Nucleus accumbens (tissue), 56 donors: ENCODE results near the gene GLOD5.

Source experiments
- DNase-seq, 56 donors: peaks; one replicate each; lab custom pipeline; 2025; lab: John Stamatoyannopoulos, UW

Gene GLOD5

GRCh38 chrX:48761674-48762471 lies at the start of gene GLOD5:
Gene GLOD5 (plus strand): TSS chrX:48761747. CDS start chrX:48761791, 44 bp downstream.
- DNase-seq: no peak

DNA sequence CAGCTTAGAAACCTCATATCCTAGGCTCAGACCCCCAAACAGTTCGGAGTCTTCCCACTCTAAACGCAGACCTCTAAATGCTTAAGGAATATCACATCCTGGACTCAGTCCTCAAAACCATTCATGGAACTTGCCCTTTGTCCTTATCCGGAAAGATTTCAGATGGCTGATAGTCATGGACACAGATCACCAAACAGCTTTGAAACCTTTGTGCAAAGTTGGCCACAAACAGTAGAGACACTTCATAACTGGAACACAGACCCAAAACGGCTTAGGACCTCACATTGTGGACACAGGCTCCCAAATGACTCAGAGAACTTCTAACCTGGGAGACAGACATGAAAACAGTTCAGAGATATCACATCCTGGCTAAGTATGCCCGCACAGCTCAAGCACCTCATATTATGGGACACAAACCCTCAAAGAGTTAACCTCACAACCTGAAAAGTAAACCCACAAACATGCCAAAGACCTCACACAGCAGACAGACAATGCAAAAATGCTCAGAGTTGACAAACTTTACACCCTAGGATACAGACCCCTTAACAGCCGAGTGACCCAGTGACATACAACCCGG lies 49.5 kb upstream of the GLOD5 start:
- DNase-seq: no peak

DNA sequence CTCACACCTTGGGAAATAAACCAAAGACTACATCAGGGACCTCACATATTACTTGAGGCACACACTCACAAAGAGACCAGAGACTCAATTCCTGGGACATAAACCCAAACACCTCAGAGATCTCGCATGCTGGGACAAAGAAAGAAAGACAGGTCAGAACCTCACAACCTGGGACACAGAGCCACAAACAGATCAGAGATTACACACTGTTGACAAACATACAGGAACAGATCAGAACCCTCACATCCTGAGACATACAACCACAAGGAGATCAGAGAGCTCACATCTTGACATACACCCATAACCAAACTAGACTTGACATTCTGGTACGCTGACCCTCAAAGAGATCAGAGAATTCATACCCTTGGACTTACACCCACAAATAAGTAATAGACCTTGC lies 47.7 kb upstream of the GLOD5 start:
- DNase-seq: no peak

GRCh38 chrX:48714573-48714972 lies 47.0 kb upstream of the GLOD5 start:
- DNase-seq: no peak

DNA sequence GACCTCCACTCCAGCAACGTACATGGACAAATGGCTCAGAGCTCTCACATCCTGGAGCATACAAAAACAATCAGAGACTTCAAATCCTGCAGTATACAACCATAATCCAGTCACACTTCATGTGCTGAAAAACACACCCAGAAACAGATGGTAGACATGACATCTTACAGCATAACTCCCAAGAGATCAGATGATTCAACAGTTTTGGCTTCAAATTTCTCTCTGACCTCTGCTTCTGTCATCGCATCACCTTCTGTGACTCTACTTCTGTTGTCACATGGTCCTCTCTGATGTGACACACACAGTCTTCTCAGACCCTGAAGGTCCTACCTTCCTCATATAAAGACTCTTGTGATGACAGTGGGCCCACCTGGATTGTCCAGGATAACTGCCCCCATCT lies 46.5 kb upstream of the GLOD5 start:
- no peak for DNase-seq

DNA sequence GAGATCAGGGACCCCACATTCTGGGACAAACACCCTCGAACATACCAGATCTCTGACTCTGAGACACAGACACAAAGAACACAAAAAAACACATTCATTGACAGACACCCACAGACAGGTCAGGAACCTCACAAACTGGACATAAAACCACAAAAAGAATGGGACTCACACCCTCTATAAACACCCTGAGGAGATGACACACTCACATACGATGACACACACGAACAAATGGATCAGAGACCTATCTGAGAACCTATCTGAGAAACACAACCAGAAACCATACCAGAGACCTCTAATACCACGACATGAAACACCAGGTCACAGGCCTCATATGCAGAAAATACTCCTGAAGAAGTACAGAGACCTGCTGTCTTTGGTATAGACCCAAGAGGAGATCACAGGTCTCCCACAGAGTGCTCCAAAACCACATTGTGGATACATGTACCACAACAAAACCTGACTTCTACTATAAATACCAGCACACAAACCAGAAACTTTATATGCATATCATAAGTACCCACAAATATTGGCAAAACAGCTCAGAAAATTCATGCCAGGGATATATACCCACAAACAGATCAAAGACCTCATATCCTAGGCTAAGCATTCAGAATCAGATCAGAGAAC lies 45.6 kb upstream of the GLOD5 start:
- DNase-seq: no peak

- no peak for DNase-seq
These were observed 41.6 kb upstream of the GLOD5 start for GRCh38 chrX:48719958-48720357.

DNA sequence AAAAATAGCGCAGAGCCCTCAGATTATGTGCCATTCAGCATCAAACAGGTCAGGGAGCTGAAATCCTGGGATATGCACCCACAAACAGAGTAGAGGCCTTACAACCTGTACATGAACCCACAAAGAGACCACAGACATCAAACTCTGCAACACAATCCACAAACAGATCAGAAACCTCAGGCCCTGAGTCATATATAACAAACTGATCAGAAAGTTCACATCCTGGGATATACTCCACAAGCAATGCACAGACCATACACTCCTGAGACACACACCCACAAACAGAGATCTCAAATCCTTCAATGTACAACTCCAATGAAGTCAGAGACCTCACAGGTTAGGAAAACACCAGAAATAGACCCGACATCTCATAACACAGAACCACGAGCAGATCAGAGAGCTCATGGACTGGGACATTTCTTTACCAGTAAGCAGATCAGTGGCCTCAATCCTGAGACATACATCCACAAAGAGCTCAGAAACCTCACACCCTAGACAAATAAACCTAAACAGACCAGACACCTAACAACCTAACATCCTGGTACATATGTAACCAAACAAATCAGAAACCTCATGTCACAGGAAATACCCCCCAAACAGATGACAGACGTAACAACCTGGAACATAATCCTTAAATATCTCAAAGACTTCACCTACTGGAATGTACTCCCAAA lies 40.8 kb upstream of the GLOD5 start:
- DNase-seq: no peak

DNA sequence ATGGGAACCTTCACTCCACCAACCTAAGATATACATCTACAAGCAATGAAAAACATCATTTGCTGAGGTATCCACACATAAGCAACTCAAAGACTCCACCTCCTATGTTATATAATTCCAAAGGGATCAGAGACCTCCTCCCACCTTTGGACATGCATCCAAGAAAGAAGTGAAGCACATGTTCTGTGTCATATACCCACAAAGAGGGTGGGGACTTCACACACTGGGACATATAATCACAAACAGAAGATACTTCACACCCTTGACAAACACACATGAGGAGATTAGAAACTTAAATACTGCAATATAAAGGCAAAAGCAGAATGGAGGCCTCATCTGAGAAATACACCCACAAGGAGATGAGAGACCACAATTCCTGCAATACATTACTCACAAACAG lies 39.6 kb upstream of the GLOD5 start:
- DNase-seq: no peak

DNA sequence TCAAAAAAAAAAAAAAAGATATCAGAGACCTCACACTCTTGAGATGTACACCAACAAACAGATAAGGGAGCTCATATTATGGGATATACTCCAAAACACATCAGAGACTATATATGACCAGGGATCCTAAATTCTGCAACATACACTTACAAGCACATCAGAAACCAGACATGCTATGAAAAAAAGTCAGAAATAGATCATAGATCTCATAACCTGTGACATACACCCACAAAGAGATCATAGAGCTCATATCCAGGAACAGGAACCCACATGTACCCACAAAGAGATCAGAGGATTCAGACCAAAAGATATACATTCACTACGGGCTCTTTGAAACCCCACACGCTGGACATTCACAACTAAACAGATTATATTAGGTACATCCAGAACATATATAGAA lies 35.0 kb upstream of the GLOD5 start:
- DNase-seq: no peak

GRCh38 chrX:48728653-48729052 lies 32.9 kb upstream of the GLOD5 start:
- no peak for DNase-seq

DNA sequence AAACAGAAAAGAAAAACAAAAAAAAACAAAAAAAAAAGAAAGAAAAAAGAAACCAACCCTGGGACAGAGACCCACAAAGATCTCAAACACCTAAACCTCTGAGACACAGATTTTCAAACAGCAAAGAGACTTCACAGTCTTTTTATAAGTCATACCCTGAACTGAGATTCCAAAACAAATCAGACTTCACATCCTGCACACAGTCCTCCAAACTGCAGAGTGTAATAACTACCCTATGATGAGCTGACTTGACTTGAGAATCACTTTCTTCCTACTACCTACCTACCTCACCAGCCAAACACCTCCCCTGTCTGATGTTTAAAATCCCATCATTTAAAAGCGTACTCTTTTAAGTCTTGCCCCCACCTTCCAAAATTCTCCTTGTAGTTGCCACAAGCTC lies 25.2 kb upstream of the GLOD5 start:
- no peak for DNase-seq

DNA sequence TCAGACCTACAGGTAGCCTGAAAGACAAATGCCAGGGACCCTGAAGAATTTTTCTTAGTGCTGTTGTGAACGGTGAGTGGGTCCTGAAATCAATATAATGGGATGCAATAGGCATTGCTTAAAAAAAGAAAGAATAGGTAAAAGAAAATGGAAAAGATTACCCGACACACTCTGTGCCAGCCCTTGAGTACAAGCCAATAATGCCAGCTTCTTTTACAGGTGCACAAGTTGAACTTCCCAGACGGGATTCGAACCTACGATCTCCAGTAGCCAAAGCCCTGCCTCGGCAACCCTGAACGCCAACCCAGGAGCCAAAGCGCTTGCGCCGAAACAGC lies 24.7 kb upstream of the GLOD5 start:
- no peak for DNase-seq

DNA sequence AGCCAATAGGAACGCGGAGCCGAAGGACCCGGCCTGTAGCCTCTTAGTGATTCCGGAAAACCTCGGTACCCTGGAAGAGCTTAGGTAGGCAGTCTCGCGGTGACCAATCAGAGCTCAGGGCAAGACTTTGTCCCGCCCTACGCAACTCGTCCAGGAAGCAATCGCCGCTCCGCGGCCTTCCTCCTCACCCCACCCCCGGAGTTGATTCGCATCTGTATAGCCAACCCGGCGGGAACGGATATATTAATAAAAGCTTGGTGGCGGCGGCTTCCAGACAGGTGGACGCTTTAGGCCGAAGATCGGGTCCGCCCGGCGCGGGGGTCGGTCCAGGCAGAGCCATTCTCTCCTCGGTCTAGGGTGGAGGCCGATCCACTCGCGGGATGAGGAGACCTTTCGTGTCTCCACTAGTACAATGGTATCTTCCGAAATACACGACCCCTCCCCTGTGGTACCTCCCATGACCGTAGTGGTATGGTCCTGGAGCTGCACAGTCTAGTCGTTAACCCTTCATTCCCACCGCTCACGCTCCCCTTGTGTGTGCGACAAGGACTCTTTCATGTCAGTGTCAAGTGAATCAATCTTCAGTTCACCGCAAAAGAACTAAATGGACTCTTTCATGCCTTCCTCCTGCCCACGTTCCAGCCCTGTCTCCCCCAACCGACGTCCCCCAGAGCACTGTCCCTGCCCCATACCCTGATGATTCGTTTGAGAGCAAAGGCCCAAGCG lies 24.2 kb upstream of the GLOD5 start:
- DNase-seq: peak; percentile 27 to 94 (median 85)

DNA sequence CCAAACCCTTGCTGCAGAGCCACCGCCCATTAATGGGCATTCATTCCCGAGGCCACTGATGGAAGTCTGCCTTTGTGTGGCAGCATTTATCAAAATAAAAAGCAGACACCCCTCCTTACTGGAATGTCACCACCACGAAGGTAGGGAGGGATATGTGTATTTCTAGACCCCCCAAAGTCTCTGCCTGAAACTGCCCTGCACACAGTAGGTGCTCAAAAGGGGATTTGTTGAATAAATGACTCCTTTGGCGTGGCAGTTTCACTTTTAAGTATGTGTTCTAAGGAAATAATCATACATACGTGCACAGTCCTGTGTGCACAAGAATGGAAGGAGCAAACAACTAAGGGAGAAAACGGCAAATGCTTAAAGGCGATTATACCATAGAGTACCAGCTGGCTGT lies 23.6 kb upstream of the GLOD5 start:
- no peak for DNase-seq

GRCh38 chrX:48741834-48742233 lies 19.7 kb upstream of the GLOD5 start:
- DNase-seq: no peak

GRCh38 chrX:48745222-48745621 lies 16.3 kb upstream of the GLOD5 start:
- DNase-seq: no peak

DNA sequence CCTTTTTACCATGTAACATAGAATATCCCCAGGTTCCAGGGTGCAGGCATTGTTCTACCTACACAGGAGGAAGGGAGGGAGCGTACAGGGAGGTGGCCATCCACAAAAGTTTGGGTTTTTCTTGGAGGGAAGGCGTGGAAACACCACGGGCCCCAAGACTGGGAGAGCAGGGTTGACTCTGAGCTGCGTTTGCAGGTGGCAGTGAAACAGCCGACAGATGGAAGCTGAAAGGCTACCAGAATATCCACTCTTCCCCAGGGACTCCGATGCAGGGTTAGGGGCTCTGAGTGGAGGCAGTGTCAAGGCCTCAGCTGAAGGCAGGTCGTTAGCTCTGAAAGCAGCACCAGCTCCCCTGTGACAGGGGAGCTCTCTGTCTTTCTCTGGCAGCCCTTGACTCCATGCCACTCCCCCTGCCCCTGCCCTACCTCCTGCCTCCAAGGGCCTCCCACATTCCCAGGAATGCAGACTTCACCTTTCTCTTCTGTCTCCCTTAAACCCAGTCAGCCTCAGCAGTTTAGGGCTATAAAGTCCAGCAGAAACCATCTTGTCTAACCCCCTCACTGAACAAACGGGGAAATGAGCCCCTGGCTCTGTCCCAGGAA lies 14.0 kb upstream of the GLOD5 start:
- no peak for DNase-seq

DNA sequence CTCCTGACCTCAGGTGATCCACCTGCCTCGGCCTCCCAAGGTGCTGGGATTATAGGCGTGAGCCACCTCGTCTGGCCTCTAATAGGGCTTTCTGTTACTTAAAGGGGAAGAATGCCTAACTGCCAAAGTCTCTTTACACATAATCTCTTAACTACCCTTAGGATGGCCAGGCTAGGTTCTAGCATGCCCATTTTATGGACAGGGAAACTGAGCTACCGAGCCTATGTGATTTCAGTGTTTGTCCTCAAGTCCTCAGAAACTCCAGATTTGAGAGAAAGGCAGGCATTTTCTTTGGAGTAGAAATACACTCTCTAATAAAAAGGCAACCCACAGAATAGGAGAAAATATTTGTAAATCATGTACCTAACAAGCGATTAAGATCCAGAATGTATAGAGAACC lies 12.4 kb upstream of the GLOD5 start:
- DNase-seq: no peak

- DNase-seq: no peak
These were observed 10.2 kb upstream of the GLOD5 start for GRCh38 chrX:48751343-48751742.

- no peak for DNase-seq
These were observed 9.0 kb upstream of the GLOD5 start for GRCh38 chrX:48752498-48752897.
